Left lung (tissue), 10 donors: ENCODE data around the gene ZNF780A. TPM values are rescaled to one million over a fixed set of nuclear protein-coding genes. Genes with fewer than 3 reads are reported as not detected.
"Not testable (repeated sequence)": the region's sequence is repeated elsewhere in the genome, so short reads cannot be mapped to it uniquely, and the experiment has no call there.

Source experiments
- ATAC-seq: fragments of 200-7000 bp; cut with Tn5 transposase; one replicate; pipeline ENCODE4 v1.9.1; 2020; ENCODE audit warnings: moderate library complexity
- DNase-seq, 4 donors: peaks; one replicate each; pipeline ENCODE4 v3.0.0-alpha.2; 2013 to 2020
- H3K27ac ChIP-seq, 2 donors: fragments of 200-600 bp; sonication (generic) in 1 of 2; one replicate each; pipeline versions ENCODE4 v1.5.0 to v1.8.0; 2020 to 2021
- H3K27me3 ChIP-seq, 2 donors: fragments of 200-600 bp; sonication (generic) in 1 of 2; one replicate each; pipeline versions ENCODE4 v1.5.0 to v1.8.0; 2020 to 2021
- H3K36me3 ChIP-seq, 2 donors: fragments of 200-600 bp; sonication (generic) in 1 of 2; one replicate each; pipeline versions ENCODE4 v1.5.0 to v1.8.0; 2020 to 2021
- H3K4me1 ChIP-seq, 2 donors: fragments of 200-600 bp; one replicate each; pipeline ENCODE4 v1.8.0; 2021
- H3K4me3 ChIP-seq, 2 donors: fragments of 200-600 bp; sonication (generic) in 1 of 2; one replicate each; pipeline versions ENCODE4 v1.5.0 to v1.8.0; 2020 to 2021; ENCODE audit warnings: mild to moderate bottlenecking in 1 of 2
- H3K9me3 ChIP-seq, 2 donors: fragments of 200-600 bp; sonication (generic) in 1 of 2; one replicate each; pipeline versions ENCODE4 v1.5.0 to v1.8.0; 2020 to 2021
- intact Hi-C, 2 donors: fragments of 100-400 bp; cut with DNase I; formaldehyde crosslinking; loops; one replicate each; pipeline versions ENCODE4 v1.11.2 to v1.14.2; 2022
- polyA plus RNA-seq, 6 donors: library from polyadenylated mRNA; unstranded; fragments of 120-200 nt; gene quantifications; one replicate each; pipeline ENCODE4 v1.2.1, GENCODE V29; 2013; ENCODE audit not compliant: insufficient read length in 6 of 6
- total RNA-seq, 2 donors: library from RNA; stranded (reverse); fragmentation: NEBNext Ultra II Directional; extraction: Animal tissue kit (Norgen Biotek cat#: 25700); gene quantifications; one replicate each; pipeline ENCODE4 v1.2.1, GENCODE V29; 2021
- TF ChIP-seq, protein P1 (sequence below), 2 donors: fragments of 200-600 bp; sonication (generic) in 1 of 2; IDR thresholded peaks; one replicate each; pipeline versions ENCODE4 v1.5.0 to v1.8.0; 2021; ENCODE audit warnings: antibody characterized with exemption in 2 of 2
- donor health status: DM: no; HTN: yes; CAD: no.
- donor health status: DM: no; HTN: no; CAD: no.

ZNF780A gene
- total and polyA plus RNA-seq, 8 donors: 14.7 to 21.2 (median 18.5) TPM

GRCh38 chr19:40054632-40055031, 36.1 kb downstream of the ZNF780A start:
- intact Hi-C loops: no loop called here
- H3K4me3 ChIP-seq: peak overlapping the region in 1 of 2 donors; percentile 78
- no peak for DNase-seq
- peaks cover 0 to 15% of the 10 kb centered on the region in 2 donors for H3K4me1 ChIP-seq
- TF ChIP-seq, protein P1, sequence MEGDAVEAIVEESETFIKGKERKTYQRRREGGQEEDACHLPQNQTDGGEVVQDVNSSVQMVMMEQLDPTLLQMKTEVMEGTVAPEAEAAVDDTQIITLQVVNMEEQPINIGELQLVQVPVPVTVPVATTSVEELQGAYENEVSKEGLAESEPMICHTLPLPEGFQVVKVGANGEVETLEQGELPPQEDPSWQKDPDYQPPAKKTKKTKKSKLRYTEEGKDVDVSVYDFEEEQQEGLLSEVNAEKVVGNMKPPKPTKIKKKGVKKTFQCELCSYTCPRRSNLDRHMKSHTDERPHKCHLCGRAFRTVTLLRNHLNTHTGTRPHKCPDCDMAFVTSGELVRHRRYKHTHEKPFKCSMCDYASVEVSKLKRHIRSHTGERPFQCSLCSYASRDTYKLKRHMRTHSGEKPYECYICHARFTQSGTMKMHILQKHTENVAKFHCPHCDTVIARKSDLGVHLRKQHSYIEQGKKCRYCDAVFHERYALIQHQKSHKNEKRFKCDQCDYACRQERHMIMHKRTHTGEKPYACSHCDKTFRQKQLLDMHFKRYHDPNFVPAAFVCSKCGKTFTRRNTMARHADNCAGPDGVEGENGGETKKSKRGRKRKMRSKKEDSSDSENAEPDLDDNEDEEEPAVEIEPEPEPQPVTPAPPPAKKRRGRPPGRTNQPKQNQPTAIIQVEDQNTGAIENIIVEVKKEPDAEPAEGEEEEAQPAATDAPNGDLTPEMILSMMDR (IDR thresholded peaks at IDR 0.05): no peak
- H3K36me3 ChIP-seq: peaks cover 0 to 10% of the 10 kb centered on the region in 2 donors
- no peak overlapping the region for H3K27ac ChIP-seq
- no peak for ATAC-seq
- H3K9me3 ChIP-seq: peaks cover 0 to 21% of the 10 kb centered on the region in 2 donors
- no peaks in the 10 kb centered on the region for H3K27me3 ChIP-seq

DNA sequence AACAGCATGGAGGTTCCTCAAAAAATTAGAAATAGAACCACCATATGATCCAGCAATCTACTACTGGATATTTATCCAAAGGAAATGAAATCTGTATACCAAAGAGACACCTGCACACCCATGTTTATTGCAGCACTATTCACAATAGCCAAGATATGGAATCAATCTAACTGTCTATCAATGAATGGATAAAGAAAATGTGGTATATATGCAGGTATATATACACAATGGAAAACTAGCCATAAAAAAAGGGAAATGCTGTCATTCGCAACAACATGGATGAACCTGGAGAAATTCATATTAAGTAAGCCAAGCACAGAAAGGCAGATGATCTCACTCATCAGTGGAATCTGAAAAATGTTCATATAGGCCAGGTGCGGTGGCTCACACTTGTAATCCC, 37.3 kb downstream of the ZNF780A start:
- intact Hi-C loops: no loop called here
- ATAC-seq: no peak
- peaks cover 0 to 21% of the 10 kb centered on the region in 2 donors for H3K36me3 ChIP-seq
- no peak overlapping the region for H3K4me3 ChIP-seq
- H3K9me3 ChIP-seq: peaks cover 0 to 10% of the 10 kb centered on the region in 2 donors
- H3K27me3 ChIP-seq: no peaks in the 10 kb centered on the region
- H3K4me1 ChIP-seq: peaks cover 0 to 15% of the 10 kb centered on the region in 2 donors
- TF ChIP-seq, protein P1 (IDR thresholded peaks at IDR 0.05): no peak
- H3K27ac ChIP-seq: no peak overlapping the region
- no peak for DNase-seq

DNA sequence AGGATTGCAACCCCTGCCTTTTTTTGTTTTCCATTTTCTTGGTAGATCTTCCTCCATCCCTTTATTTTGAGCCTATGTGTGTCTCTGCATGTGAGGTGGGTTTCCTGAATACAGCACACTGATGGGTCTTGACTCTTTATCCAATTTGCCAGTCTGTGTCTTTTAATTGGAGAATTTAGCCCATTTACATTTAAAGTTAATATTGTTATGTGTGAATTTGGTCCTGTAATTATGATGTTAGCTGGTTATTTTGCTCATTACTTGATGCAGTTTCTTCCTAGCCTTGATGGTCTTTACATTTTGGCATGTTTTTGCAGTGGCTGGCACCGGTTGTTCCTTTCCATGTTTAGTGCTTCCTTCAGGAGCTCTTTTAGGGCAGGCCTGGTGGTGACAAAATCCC, 49.0 kb downstream of the ZNF780A start:
- H3K4me3 ChIP-seq, H3K27me3 ChIP-seq, DNase-seq, H3K27ac ChIP-seq, intact Hi-C loops, ATAC-seq, H3K4me1 ChIP-seq: not testable (repeated sequence)
- peaks cover 0 to 38% of the 10 kb centered on the region in 2 donors for H3K36me3 ChIP-seq
- peaks cover 0 to 58% of the 10 kb centered on the region in 2 donors for H3K9me3 ChIP-seq

DNA sequence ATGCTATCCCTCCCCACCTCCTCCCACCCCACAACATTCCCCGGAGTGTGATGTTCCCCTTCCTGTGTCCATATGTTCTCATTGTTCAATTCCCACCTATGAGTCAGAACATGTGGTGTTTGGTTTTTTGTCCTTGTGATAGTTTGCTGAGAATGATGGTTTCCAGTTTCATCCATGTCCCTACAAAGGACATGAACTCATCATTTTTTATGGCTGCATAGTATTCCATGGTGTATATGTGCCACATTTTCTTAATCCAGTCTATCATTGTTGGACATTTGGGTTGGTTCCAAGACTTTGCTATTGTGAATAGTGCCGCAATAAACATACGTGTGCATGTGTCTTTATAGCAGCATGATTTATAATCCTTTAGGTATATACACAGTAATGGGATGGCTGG, 52.7 kb downstream of the ZNF780A start:
- Histone ChIP-seq H3K36me3 (peaks cover 0 to 13% of the 10 kb centered on the region in 2 donors), H3K9me3 (peaks cover 7 to 65% of the 10 kb centered on the region in 2 donors)
- H3K27ac ChIP-seq, H3K27me3 ChIP-seq, intact Hi-C loops, H3K4me3 ChIP-seq, DNase-seq, H3K4me1 ChIP-seq, ATAC-seq: not testable (repeated sequence)

GRCh38 chr19:40035996-40036395, 54.7 kb downstream of the ZNF780A start:
- no peak for ATAC-seq
- Histone ChIP-seq H3K27ac (no peak overlapping the region), H3K27me3 (no peaks in the 10 kb centered on the region), H3K4me3 (no peak overlapping the region), H3K36me3 (peaks cover 0 to 12% of the 10 kb centered on the region in 2 donors), H3K9me3 (peaks cover 16 to 78% of the 10 kb centered on the region in 2 donors), H3K4me1 (no peaks in the 10 kb centered on the region)
- intact Hi-C loops: no loop called here
- TF ChIP-seq, protein P1 (IDR thresholded peaks at IDR 0.05): no peak
- DNase-seq: no peak

DNA sequence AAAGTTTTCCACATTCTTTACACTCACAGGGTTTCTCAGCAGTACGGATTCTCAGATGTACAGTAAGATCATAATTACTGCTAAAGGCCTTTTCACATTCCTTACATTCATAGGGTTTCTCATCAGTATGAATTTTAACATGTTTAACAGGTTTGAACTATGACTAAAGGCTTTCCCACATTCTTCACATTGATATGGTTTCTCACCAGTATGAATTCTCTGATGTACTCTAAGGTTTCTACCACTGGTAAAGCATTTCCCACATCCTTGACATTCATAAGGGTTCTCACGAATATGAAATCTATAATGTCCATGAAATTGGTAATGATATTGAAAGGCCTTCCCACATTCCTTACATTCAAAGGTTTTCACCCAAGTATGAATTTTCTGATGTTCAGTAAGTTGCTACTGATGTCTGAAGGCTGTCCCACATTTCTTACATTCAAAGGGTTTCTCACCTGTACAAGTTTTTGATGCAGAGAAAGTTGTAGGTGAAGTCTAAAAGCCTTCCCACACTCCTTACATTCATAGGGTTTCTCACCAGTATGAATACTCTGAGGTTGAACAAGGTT, 56.7 kb downstream of the ZNF780A start:
- TF ChIP-seq, protein P1 (IDR thresholded peaks at IDR 0.05): no peak
- intact Hi-C loops: no loop called here
- peaks cover 16 to 92% of the 10 kb centered on the region in 2 donors for H3K9me3 ChIP-seq
- DNase-seq: no peak
- no peak overlapping the region for H3K4me3 ChIP-seq
- no peaks in the 10 kb centered on the region for H3K4me1 ChIP-seq
- H3K27ac ChIP-seq: no peak overlapping the region
- H3K27me3 ChIP-seq: no peaks in the 10 kb centered on the region
- ATAC-seq: no peak
- H3K36me3 ChIP-seq: peaks cover 0 to 12% of the 10 kb centered on the region in 2 donors
